GM12892 (cell line): ENCODE measurements around the gene SLC26A3.

Experiments used
- POLR2A ChIP-seq: IDR thresholded peaks from 2 replicates; pipeline ENCODE4 v1.6.1; 2011; ENCODE audit warnings: low read depth, low read length, control low read depth
- POLR2AphosphoS5 ChIP-seq: IDR thresholded peaks from 2 replicates; pipeline ENCODE4 v1.6.1; 2011; ENCODE audit warnings: low read depth, low read length, control low read depth
- TAF1 ChIP-seq: IDR thresholded peaks from 2 replicates; pipeline ENCODE4 v1.6.1; 2011; ENCODE audit warnings: low read depth, mild to moderate bottlenecking, control low read depth, low read length, borderline replicate concordance

DNA sequence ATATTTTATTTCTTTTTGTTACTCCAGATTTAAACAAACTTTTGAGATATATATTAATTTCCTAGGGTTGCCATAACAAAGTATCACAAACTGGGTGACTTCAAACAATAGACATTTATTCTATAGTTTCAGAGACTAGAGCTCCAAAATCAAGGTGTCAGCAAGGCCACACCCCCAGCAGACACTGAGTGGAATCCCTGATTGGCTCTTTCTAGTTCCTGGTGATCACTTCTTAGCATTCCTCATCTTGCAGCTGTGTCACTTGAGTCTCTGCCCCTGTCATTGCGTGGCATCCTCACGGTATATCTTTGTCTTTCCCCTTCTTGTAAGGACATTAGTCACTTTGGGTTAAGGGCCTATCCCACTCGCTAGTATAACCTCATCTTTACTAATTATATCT lies 7.6 kb upstream of the SLC26A3 start:
- TF ChIP-seq POLR2A (no peak), POLR2AphosphoS5 (no peak), TAF1 (no peak)
